Osteocyte (in vitro differentiated cells): ENCODE data around the gene LCN2. TPM values are rescaled to one million over a fixed set of nuclear protein-coding genes. Genes with fewer than 3 reads are reported as not detected.

ENCODE experiments used
- DNase-seq: peaks from one replicate; pipeline ENCODE4 v3.0.0; 2021; ENCODE audit warnings: mixed read lengths; ENCODE audit not compliant: unreplicated experiment; ENCODE audit errors: extremely low spot score
- H3K27ac Mint-ChIP-seq: one replicate; pipeline ENCODE4 v1.8.0; 2021; ENCODE audit warnings: mild to moderate bottlenecking, mixed read lengths; ENCODE audit not compliant: unreplicated experiment
- H3K27me3 Mint-ChIP-seq: one replicate; pipeline ENCODE4 v1.8.0; 2021; ENCODE audit warnings: mixed read lengths; ENCODE audit not compliant: unreplicated experiment
- H3K36me3 Mint-ChIP-seq: one replicate; pipeline ENCODE4 v1.8.0; 2021; ENCODE audit warnings: mixed read lengths; ENCODE audit not compliant: unreplicated experiment
- H3K4me1 Mint-ChIP-seq: one replicate; pipeline ENCODE4 v1.8.0; 2021; ENCODE audit warnings: mixed read lengths; ENCODE audit not compliant: unreplicated experiment
- H3K4me3 Mint-ChIP-seq: one replicate; pipeline ENCODE4 v1.8.0; 2021; ENCODE audit warnings: mild to moderate bottlenecking, moderate library complexity, mixed read lengths; ENCODE audit not compliant: unreplicated experiment
- H3K9me3 Mint-ChIP-seq: one replicate; pipeline ENCODE4 v1.8.0; 2021; ENCODE audit warnings: mixed read lengths; ENCODE audit not compliant: unreplicated experiment
- CTCF ChIP-seq: fragments of 200-600 bp; sonication (generic); IDR thresholded peaks from 2 replicates; pipeline ENCODE4 v1.5.0; 2021; ENCODE audit warnings: antibody characterized with exemption, mild to moderate bottlenecking, moderate library complexity
- total RNA-seq: library from RNA; stranded (reverse); gene quantifications from 2 replicates; pipeline ENCODE4 v1.2.1, GENCODE V29; 2021

LCN2 gene
- total RNA-seq, 1 donor from 2014 or later, result not detected

- no peak for TF ChIP-seq CTCF
- peak overlapping the region; percentile 54 for H3K27ac Mint-ChIP-seq
- no peaks in the 10 kb centered on the region for H3K9me3 Mint-ChIP-seq
- peaks cover 12% of the 10 kb centered on the region for H3K36me3 Mint-ChIP-seq
- no peak for DNase-seq
- H3K4me3 Mint-ChIP-seq, result peak overlapping the region; percentile 74
- no peaks in the 10 kb centered on the region for H3K27me3 Mint-ChIP-seq
- H3K4me1 Mint-ChIP-seq, result peaks cover 12% of the 10 kb centered on the region
These were observed 12.1 kb downstream of the LCN2 start for GRCh38 chr9:128161215-128161902.

- Mint-ChIP-seq H3K4me1 (peaks cover 12% of the 10 kb centered on the region), H3K9me3 (no peaks in the 10 kb centered on the region), H3K36me3 (peaks cover 20% of the 10 kb centered on the region), H3K27ac (no peak overlapping the region), H3K27me3 (no peaks in the 10 kb centered on the region), H3K4me3 (no peak overlapping the region)
- TF ChIP-seq CTCF, result no peak
- DNase-seq, result no peak
These were observed 13.2 kb downstream of the LCN2 start for GRCh38 chr9:128162215-128163026.

- peaks cover 20% of the 10 kb centered on the region for H3K36me3 Mint-ChIP-seq
- no peak overlapping the region for H3K4me3 Mint-ChIP-seq
- H3K9me3 Mint-ChIP-seq, result no peaks in the 10 kb centered on the region
- H3K4me1 Mint-ChIP-seq, result peaks cover 12% of the 10 kb centered on the region
- no peak for DNase-seq
- no peaks in the 10 kb centered on the region for H3K27me3 Mint-ChIP-seq
- H3K27ac Mint-ChIP-seq, result no peak overlapping the region
- TF ChIP-seq CTCF, result no peak
These were observed 13.8 kb downstream of the LCN2 start for GRCh38 chr9:128163027-128163515.

- no peaks in the 10 kb centered on the region for H3K27me3 Mint-ChIP-seq
- no peaks in the 10 kb centered on the region for H3K9me3 Mint-ChIP-seq
- H3K4me1 Mint-ChIP-seq, result peaks cover 12% of the 10 kb centered on the region
- peaks cover 22% of the 10 kb centered on the region for H3K36me3 Mint-ChIP-seq
- DNase-seq, result no peak
- H3K4me3 Mint-ChIP-seq, result no peak overlapping the region
- no peak overlapping the region for H3K27ac Mint-ChIP-seq
- no peak for TF ChIP-seq CTCF
These were observed 14.5 kb downstream of the LCN2 start for GRCh38 chr9:128163523-128164306.
